ENCODE measurements around the gene AZU1.
"Not testable (repeated sequence)": the region's sequence is repeated elsewhere in the genome, so short reads cannot be mapped to it uniquely, and the experiment has no call there.

Gene AZU1

GRCh38 chr19:869245-870177 lies 41.9 kb downstream of the AZU1 start:
- no peak for DNase-seq (ENCODE audit: low read depth in 3 of 3, low spot score in 1 of 3)

DNA sequence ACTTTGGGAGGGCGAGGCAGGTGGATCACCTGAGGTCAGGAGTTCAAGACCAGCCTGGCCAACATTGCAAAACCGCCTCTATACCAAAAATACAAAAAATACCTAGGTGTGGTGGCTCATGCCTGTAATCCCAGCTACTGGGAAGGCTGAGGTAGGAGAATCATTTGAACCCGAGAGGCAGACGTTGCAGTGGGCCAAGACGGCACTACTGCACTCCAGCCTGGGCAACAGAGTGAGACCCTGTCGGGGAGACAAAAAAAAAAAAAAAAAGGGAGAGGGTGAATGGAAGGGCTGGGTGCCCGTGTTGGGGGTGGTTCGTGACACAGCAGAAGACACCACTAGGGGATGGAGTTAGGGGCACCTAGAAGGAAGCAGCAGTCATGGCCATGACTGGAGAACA lies 42.7 kb downstream of the AZU1 start:
- DNase-seq (ENCODE audit: low read depth in 3 of 3, low spot score in 1 of 3), result no peak

DNA sequence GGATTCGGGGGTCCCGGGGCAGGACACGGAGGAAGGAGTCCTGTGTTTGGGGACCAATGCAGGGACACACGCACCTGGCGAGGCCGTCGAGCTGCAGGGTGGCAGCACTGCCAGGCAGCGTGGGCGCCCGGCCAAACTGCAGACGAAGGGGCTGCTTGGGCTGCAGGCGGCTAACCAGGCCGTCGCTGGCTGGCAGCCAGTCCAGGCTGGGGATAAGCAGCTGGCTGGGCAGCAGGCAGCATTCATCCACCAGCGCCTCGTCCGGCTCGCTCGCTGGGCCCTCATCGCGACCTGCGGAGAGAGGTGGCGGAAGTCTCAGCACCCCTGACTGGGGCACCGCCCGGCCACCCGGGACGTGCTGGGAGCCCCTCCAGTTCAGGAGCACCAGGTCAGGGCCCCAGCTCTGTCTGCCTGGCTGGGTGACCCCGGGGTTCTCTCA lies 43.3 kb downstream of the AZU1 start:
- no peak for DNase-seq (ENCODE audit: low read depth in 3 of 3, low spot score in 1 of 3)

DNA sequence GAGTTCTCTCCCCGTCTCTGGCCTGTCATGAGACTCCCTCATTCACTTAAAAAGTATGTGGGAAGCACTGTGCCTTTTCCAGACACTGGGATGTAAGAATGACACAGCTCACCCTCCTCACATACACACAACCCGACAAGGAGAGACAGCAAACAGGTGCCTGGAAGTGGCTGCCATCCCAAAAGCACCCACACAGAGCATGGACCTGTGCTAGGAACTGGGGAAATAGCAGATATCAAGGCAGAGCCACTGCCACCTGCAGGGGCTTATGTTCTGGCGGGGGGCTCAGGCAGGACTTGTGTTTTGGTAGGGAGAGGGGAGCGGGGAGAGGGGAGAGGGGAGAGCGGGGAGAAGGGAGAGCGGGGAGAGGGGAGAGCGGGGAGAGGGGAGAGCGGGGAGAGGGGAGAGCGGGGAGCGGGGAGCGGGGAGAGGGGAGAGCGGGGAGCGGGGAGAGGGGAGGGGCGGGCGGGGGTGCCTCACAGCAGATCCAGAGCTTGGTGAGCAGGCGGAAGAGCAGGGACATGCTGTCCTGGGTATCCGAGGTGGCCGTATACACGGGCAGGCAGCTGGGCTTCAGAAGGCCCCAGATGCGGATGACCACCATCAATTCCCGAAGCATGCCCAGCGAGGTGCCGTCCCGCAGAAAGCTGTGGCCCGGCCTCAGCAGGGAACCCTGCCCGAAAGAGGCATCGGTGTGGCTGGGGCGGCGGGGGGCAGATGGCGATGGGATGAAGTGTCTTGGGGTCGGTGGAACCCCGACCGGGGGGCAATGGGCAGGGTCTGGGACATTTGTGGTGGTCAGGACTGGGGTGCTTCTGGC lies 44.0 kb downstream of the AZU1 start:
- no peak for DNase-seq (ENCODE audit: low read depth in 3 of 3, low spot score in 1 of 3)

DNA sequence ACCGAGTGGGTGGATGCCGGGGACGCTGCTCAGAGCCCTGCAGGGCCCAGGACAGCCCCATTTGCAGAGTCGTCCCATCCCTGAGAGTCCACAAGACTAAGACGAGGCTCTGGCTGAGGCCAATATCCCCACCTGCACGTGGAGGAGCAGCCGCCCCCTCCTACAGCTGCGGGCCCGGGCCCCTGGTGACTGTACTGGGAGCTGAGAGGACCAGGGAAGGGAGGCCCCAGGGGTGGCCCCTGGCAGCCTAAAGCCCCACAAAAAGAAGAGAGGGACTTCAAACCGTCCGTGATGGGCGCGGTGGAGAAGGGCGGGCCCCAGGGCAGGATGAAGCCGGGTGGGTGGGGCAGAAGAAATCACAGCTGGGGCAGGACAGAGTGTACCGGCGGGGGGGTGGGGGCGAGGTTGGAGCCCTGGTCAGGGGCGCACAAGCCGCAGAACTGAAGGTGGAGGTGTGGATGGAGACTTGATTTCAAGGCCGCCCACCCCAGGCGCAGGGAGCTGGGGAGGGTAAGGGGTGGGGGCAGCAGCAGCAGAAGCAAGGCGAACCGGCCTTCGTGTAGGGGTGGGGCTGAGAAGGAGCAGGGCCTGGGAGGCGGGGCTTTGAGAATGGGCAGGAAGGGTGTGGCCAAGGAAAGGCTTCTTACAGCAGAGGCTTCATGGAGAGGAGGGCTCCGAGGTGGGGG lies 44.8 kb downstream of the AZU1 start:
- peak; percentile 45 to 63 (median 53) for DNase-seq (ENCODE audit: low read depth in 3 of 3, low spot score in 1 of 3)

DNA sequence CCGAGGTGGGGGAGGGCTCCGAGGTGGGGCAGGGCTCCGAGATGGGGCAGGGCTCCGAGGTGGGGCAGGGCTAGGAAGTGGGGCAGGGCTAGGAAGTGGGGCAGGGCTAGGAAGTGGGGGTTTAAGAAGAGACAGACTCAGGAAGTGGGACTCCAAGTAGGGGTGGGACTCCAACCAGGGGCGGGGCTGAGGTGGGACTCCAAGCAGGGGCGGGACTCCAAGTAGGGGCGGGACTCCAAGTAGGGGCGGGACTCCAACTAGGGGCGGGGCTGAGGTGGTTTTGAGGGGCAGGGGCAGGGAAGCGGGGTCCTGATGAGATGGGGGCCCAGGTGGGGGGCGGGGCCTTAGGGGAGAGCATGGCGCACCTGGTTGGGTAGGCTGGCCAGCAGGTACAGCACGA lies 45.4 kb downstream of the AZU1 start:
- DNase-seq (ENCODE audit: low read depth in 3 of 3, low spot score in 1 of 3), result peak; percentile 21 to 70 (median 46)

DNA sequence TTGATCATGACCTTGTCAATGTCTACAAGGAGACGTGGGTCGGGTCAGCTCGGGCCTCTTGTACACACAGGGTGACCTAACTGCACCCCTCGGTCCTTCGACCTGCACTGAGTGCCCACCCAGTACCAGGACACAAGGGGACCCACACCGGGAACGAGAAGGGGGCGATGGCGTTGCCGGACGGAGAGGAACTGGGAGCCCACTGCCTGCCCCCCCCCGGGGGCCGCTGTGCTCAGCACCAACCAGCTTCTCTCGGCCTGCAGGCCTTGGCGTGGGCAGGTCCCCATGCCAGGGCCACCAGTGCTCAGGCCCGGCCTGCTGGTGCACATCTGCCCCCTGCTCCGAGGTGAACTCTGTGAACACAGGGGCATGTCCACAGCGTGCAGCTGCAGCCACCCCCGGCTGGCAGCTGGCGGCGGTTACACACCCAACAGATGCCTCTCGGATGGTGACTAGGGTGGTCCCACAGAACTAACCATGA lies 46.0 kb downstream of the AZU1 start:
- DNase-seq (ENCODE audit: low read depth in 3 of 3, low spot score in 1 of 3), result no peak

GRCh38 chr19:875265-875879 lies 47.7 kb downstream of the AZU1 start:
- DNase-seq (ENCODE audit: low read depth in 3 of 3, low spot score in 1 of 3), result no peak

DNA sequence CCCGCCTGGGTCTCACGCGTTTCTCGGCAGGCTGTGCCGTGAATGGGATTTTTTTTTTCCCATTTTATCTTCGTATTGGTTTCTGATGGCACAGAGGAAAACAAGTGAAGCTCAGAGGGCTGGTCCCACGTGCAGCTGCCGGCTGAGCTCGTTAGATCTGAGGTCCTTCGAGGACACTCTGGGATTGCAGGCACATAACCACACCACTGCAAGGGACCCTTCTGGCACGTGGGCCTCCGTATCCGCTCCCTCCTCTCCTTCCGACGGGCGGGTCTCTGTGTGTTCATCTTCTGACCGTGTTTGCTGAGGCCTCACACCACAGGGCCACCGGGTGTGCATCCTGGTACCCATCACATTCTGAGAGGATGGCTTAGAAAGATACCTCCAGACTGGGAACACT lies 48.5 kb downstream of the AZU1 start:
- DNase-seq (ENCODE audit: low read depth in 3 of 3, low spot score in 1 of 3), result no peak

GRCh38 chr19:876780-877314 lies 49.2 kb downstream of the AZU1 start:
- no peak for DNase-seq (ENCODE audit: low read depth in 3 of 3, low spot score in 1 of 3)

DNA sequence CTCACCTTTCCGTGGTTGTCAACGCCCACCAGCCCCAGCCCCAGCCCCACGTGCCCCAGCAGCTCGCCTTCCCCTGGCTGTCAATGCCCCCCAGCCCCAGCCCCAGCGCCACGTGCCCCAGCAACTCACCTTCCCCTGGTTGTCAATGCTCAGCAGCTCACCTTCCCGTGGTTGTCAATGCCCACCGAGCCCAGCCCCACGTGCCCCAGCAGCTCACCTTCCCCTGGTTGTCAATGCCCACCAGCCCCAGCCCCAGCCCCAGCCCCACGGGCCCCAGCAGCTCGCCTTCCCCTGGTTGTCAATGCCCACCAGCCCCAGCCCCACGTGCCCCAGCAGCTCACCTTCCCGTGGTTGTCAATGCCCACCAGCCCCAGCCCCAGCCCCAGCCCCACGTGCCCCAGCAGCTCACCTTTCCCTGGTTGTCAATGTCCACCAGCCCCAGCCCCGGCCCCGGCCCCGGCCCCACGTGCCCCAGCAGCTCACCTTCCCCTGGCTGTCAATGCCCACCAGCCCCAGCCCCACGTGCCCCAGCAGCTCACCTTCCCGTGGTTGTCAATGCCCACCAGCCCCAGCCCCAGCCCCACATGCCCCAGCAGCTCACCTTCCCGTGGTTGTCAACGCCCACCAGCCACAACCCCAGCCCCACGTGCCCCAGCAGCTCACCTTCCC lies 50.5 kb downstream of the AZU1 start:
- DNase-seq (ENCODE audit: low read depth in 3 of 3, low spot score in 1 of 3), result not testable (repeated sequence)

- not testable (repeated sequence) for DNase-seq (ENCODE audit: low read depth in 3 of 3, low spot score in 1 of 3)
Measured at GRCh38 chr19:878751-879561, 51.3 kb downstream of the AZU1 start.

- DNase-seq (ENCODE audit: low read depth in 3 of 3, low spot score in 1 of 3), result no peak
Measured at GRCh38 chr19:879711-880438, 52.2 kb downstream of the AZU1 start.

Data from stimulated activated CD4-positive, alpha-beta T cell treated with anti-CD3 and anti-CD28 coated beads, TNF-alpha, amount 100 ng/mL, for 1 hour (primary cell).